Right atrium auricular region (tissue), 2 donors: ENCODE results near the gene BUB1B. TPM values are rescaled to one million over a fixed set of nuclear protein-coding genes. Genes with fewer than 3 reads are reported as not detected.

ENCODE experiments used
- DNase-seq: peaks from one replicate; pipeline ENCODE4 v3.0.0-alpha.2; 2019; ENCODE audit warnings: low spot score
- H3K27ac ChIP-seq, 2 donors: fragments of 200-600 bp; sonication (generic); 1 replicate in 1 of 2; 2 replicates in 1 of 2; pipeline ENCODE4 v1.5.1; 2016 to 2019
- H3K27me3 ChIP-seq, 2 donors: fragments of 200-600 bp; sonication (generic); one replicate each; pipeline versions ENCODE4 v1.5.1 to v1.6.0; 2017 to 2019
- H3K36me3 ChIP-seq: fragments of 200-600 bp; sonication (generic); one replicate; pipeline ENCODE4 v1.5.1; 2016
- H3K4me1 ChIP-seq, 2 donors: fragments of 200-600 bp; sonication (generic); one replicate each; pipeline versions ENCODE4 v1.5.1 to v1.6.0; 2017 to 2019
- H3K4me3 ChIP-seq, 2 donors: fragments of 200-600 bp; sonication (generic); 1 replicate in 1 of 2; 2 replicates in 1 of 2; pipeline ENCODE4 v1.5.1; 2017 to 2019; ENCODE audit warnings: mild to moderate bottlenecking in 1 of 2, moderate library complexity in 1 of 2
- H3K9me3 ChIP-seq, 2 donors: fragments of 200-600 bp; sonication (generic); one replicate each; pipeline ENCODE4 v1.5.1; 2019
- CTCF ChIP-seq, 2 donors: fragments of 200-600 bp; sonication (generic); IDR thresholded peaks; one replicate each; pipeline ENCODE4 v1.5.1; 2019; ENCODE audit warnings: antibody characterized with exemption in 2 of 2
- total RNA-seq, 2 donors: library from RNA; depleted of rRNA; stranded (reverse); fragments of >200 nt; gene quantifications; one replicate each; pipeline ENCODE4 v1.1.0, GENCODE V29; 2016

Gene BUB1B
- total RNA-seq, 2 donors from 2014 or later = 0.39 to 2.1 TPM

GRCh38 chr15:40240619-40241221 is 79.9 kb downstream of the BUB1B start:
- Histone ChIP-seq H3K27me3 (no peaks in the 10 kb centered on the region), H3K4me1 (peaks cover 0 to 16% of the 10 kb centered on the region in 2 donors), H3K4me3 (no peak overlapping the region), H3K27ac (no peak overlapping the region), H3K9me3 (no peaks in the 10 kb centered on the region), H3K36me3 (no peaks in the 10 kb centered on the region)
- no peak for TF ChIP-seq CTCF (IDR thresholded peaks at IDR 0.05)
- peak; percentile 34 for DNase-seq

- H3K4me3 ChIP-seq = no peak overlapping the region
- peak; percentile 30 for DNase-seq
- no peaks in the 10 kb centered on the region for H3K27me3 ChIP-seq
- H3K27ac ChIP-seq = no peak overlapping the region
- TF ChIP-seq CTCF (IDR thresholded peaks at IDR 0.05) = no peak
- H3K36me3 ChIP-seq = no peaks in the 10 kb centered on the region
- no peaks in the 10 kb centered on the region for H3K9me3 ChIP-seq
- H3K4me1 ChIP-seq = peaks cover 0 to 16% of the 10 kb centered on the region in 2 donors
Observed at GRCh38 chr15:40241269-40242212, 80.7 kb downstream of the BUB1B start.

GRCh38 chr15:40242213-40242599 is 81.3 kb downstream of the BUB1B start:
- no peaks in the 10 kb centered on the region for H3K9me3 ChIP-seq
- peaks cover 0 to 16% of the 10 kb centered on the region in 2 donors for H3K4me1 ChIP-seq
- DNase-seq = no peak
- no peak for TF ChIP-seq CTCF (IDR thresholded peaks at IDR 0.05)
- no peak overlapping the region for H3K27ac ChIP-seq
- no peaks in the 10 kb centered on the region for H3K36me3 ChIP-seq
- no peak overlapping the region for H3K4me3 ChIP-seq
- no peaks in the 10 kb centered on the region for H3K27me3 ChIP-seq

DNA sequence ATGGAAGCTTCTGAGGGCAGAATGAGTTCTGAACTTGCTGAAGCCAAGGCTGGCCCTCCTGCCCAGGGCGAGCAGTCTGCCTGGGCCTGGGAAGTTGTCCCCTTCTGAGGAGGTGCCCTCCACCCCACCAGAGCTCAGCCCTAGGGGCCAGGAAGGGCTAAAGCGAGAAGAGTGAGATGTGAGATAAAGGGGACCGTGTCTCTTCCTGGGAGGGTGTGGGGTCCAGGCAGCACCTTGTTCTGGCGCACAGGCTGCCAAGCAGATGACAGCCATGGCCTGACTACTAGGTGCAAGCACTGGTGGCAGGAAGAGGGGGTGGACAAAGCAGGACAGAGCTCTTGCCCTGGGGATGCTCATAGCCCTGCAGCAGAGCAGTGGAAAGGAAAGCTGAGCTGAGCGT is 81.7 kb downstream of the BUB1B start:
- no peak for DNase-seq
- Histone ChIP-seq H3K27me3 (no peaks in the 10 kb centered on the region), H3K27ac (no peak overlapping the region), H3K36me3 (no peaks in the 10 kb centered on the region), H3K4me3 (no peak overlapping the region), H3K4me1 (peaks cover 0 to 16% of the 10 kb centered on the region in 2 donors), H3K9me3 (no peaks in the 10 kb centered on the region)
- no peak for TF ChIP-seq CTCF (IDR thresholded peaks at IDR 0.05)

- Histone ChIP-seq H3K9me3 (no peaks in the 10 kb centered on the region), H3K36me3 (no peaks in the 10 kb centered on the region), H3K27ac (no peak overlapping the region), H3K4me1 (peaks cover 0 to 16% of the 10 kb centered on the region in 2 donors), H3K27me3 (no peaks in the 10 kb centered on the region), H3K4me3 (no peak overlapping the region)
- no peak for TF ChIP-seq CTCF (IDR thresholded peaks at IDR 0.05)
- DNase-seq = no peak
Observed at GRCh38 chr15:40243126-40243810, 82.4 kb downstream of the BUB1B start.
